Measurements from ENCODE around the gene DUSP28.

Gene DUSP28

GRCh38 chr2:240605867-240606743 is 45.9 kb downstream of the DUSP28 start:
- TF ChIP-seq CTCF (IDR thresholded peaks at IDR 0.05; ENCODE audit: insufficient read depth, low read depth, low read length, missing control alignments), result no peak
- no peak overlapping the region for H3K4me3 ChIP-seq (ENCODE audit: low read length)
- DNase-seq (ENCODE audit: low read depth), result no peak

- no peak overlapping the region for H3K4me3 ChIP-seq (ENCODE audit: low read length)
- no peak for DNase-seq (ENCODE audit: low read depth)
- TF ChIP-seq CTCF (IDR thresholded peaks at IDR 0.05; ENCODE audit: insufficient read depth, low read depth, low read length, missing control alignments), result no peak
Observed at GRCh38 chr2:240611601-240612210, 51.5 kb downstream of the DUSP28 start.
